ENCODE results near the gene CNOT1.

GRCh38 chr16:58535100-58535499 lies 94.5 kb downstream of the CNOT1 start:
- no peak for TF ChIP-seq CTCF (IDR thresholded peaks at IDR 0.05)
- no peak for TF ChIP-seq POLR2A (IDR thresholded peaks at IDR 0.05)

All from testis (tissue), 2 donors.